ENCODE results near the gene FZD10.

Gene FZD10

DNA sequence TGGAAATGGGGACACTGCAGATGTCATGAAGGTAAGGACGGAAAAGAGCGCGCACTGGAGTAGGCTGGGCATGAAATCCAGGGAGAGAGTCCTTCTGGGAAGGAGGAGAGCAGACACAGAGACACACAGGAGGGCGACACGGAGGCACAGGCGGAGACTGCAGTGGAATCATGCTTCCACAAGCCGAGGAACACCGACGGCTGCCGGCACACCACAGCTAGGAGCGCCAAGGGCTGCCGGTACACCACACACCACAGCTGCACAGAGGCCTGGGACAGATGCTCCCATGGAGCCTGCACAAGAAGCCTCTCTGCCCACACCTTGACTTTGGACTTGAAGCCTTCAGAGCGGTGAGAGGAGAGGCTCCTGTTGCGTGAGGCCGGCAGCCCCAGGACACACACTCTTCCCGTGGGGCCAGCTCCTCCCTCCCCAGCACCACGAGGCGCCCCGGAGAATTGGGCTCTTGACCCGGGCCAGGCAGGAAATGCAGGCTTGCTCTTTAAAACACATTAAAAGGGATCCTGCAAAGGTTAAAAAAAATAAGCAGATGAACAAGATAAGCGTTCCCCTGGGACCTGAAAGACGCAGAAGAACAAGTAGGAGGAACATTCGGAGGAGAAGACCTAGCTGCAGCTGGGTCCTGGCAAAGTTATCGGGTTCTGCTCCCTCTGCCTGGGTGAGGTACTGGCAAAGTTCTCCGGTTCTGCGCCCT is 28.3 kb upstream of the FZD10 start:
- DNase-seq: no peak

DNA sequence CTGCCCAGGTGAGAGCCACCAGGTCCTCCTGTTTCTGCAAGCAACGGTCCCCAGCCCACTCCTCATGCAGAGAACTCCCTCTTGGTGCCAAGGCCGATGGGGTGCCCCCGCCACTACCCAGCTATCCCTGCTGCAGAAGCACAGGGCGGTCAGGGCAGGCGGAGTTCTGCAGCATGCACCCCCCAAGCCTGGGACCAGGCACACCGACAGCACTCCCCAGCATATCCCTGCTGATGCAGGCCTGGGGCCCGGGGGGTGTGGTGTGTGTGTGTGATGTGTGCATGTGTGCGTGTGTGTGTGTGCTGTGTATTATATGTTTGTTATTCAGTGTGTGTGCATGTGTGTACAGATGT is 27.7 kb upstream of the FZD10 start:
- DNase-seq: no peak

DNA sequence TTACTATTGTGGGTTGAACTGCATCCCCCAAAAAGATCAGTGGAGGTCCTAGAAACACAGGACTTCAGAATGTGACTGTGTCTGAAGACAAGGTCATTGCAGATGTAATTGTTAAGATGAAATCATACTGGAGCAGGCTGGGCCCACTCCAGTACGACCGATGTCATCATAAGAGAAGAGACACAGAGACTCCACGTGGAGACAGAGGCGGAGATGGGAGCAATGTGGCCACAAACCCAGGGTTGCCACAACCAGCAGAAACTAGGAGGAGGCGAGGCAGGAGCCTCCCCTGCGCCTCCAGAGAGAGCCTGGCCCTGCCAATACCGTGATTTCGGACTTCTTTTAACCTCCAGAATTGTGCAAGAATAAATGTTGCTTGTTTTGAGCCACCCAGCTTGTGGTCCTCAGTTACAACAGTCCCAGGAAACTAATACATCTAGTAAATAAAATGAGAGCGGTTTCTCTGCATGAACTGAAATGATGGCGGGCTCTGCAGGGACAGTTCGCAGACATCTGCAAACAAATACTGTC is 25.7 kb upstream of the FZD10 start:
- DNase-seq: no peak

DNA sequence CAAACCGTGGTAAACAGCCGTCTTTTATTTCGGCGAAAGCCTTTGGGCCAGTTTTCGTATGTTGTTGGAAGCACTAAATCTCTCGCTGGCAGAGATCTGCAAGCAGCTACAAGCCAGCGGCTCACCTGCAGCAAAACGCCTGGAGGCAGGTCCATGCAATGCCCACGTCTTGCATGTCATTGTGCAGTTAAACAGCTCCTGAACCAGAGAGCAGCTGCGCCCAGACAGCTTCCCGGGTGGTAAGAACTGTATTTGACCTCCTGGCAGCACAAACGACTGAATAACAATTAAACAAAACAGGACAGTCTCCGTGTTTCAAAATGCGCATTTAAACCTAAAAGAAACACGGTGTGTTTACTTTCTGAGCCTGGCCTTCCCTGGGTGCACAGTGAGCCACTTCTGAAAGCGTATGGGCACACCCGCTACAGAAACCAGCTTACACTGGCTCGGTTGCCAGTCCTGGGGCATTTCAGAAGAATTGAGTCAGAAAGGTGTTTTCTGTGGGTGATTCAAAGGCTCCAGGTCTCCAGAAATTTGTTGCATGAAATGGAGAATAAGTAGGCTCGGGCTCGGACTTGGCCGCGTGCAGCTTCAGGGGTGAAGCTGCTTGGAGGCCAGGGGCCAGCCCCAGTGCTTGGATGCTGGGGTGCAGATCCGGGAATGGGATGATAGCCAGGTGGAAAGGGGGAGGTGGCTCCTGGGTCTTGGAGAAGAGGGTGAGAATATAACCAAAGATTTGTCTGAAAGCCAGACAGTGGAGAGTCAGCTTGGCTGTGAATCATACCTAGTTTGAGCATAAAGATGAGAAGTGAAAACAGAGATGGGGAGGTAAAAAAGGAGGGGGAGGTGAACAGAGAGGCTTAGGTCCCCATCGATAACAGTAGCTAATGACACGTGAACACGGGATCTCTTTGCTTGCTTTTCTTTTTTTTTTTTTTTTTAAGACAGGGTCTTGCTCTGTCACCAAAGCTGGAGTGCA is 24.9 kb upstream of the FZD10 start:
- DNase-seq: no peak

DNA sequence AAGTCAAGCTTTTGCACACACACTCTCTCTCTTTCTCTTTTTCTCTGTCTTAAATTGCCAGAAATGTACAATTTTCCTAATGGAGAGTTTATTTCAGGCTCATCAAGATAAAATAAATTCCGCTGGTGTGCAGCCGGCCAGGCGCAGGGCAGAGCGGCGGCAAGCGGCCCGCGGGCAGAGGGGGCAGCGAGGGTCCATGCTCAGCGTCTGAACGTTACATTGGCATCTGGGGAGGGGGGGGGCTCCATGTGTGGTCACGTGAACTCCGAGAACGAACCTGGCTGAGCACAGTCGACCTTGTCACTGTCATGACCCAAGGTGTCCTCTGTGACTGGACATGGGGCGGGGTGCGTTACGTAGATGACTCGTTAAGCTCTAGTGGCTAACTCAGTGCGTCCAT is 23.8 kb upstream of the FZD10 start:
- DNase-seq: no peak

DNA sequence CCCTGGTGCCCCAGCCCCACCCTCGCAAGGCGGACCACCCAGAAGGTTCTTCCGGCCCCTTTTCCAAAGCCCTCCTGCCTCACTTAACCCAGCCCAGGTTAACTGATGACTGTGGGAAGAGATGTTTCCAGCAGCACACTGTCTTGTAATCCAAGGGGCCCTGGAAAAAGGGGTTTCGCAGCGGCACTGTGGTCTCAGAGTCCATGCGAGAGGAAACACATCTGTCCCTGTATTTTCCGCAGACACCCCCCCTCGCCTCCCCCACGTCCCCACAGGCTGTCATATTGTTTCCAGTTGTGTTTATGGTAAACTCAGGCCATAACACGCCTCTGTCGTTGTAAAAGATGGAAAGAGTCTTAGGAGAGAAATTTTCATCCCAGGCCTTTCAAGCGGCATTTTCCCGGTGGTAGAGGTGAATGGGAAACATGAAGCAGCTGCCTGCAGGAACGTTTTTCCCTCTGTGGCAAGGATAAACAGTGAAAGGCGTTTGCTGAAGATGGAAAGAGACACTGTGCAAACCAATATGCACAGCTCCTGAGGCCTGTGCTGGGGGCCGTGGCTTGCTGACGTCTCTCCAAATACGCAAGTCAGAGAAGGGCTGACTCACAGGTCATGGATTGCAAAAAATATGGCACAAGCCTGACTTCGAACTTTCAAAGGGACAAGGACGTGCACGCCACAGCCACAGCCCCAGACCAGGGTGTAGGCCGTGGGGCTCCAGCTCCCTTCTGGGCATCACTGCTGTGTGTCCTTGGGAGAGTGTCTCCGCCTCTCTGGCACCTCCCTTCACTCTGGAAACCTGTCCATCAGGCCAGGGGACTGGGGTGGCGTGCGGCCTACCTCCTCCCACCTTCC is 22.5 kb upstream of the FZD10 start:
- peak; percentile 34 for DNase-seq

DNA sequence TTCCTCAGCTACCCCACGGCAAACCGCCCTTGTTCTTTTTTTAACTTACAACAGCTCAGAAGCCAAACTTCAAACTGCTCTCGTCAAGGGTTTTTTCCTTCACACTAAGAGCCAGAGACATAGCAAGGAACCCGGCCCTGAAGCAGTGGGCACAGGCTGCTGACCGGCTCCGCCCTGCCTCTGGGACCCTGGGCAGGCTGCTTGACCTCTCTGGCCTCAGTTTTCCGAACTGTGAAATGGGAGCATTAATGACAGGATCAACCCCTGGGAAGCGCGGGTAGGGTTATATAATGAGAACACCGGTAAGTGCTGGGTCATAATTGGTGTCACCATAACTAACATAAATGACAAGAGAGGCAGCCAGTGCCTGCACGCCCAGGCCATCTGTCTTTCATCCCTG is 21.2 kb upstream of the FZD10 start:
- no peak for DNase-seq

DNA sequence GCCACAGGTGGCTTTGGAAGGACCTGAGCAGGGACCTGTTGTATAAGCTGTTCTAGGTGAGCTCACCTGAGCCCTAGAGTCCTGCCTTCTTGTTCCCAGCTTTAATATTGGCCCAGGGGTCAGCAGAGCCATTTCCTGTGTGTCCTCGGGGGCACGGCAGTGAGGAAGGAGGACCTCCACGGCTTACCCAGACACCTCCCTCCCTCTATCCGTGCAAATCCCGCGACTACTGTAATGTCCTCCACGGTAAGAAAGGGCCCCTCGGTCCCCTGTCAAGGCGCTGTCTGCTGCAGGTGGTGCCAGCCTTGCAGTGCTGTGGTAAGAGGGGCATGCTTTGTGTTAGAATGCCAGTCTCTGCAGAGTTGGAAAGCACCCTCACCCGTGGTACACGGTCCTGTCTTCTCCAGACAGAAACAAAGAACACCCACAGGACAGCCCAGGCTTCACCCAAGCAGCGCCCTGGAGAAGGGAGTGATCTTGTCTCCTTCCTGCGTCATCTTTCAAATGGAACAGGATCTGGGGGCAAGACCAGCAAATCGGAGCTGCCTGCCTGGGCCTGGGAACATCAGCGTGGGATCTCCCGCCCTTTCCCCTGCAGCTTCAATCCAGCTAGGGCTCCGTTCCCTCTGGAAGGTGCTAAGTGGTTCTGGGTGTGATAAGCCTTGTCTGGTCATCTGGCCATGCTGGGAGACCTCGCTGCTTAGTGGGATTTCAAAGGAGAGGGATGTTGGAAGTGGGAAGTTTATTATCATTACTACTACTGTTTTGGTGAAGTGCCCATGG is 20.2 kb upstream of the FZD10 start:
- no peak for DNase-seq

DNA sequence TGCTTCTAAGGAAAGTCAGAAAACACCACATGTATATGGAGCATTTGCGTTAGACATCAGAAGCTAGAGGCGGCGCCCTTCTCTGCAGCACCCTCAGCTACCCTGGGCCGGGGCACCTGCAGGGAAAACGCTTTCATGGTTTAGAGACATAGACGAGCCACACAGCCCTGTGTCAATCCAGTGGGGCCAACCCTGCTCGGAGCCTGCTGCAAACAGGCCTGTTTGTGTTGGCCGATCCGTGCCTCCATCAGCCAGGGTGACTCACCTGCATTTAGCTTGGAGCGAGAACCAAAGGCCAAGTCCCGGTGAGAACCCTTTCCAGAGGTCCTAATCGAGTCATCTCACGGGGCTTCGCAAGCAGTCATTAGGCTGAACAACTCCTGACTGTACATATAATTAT is 19.5 kb upstream of the FZD10 start:
- DNase-seq: no peak

DNA sequence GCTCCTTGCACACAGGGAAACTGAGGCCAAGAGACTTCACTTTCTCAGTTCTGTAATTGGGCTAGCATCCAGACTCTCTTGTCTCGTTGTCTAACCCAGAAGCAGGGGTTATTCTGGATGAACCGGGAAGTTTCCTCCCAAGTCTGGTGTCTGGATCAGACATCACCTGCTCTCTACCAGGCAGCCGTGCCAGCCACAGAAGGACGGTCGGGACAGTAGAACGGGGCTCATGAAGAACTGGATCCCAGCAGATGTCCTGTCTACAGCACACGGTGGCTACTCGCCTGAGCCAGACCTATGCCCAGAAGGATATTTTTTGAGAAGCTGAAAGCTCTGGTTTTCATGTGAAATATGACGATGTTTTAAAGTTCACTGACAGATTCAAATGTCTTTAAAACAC is 19.1 kb upstream of the FZD10 start:
- no peak for DNase-seq

DNA sequence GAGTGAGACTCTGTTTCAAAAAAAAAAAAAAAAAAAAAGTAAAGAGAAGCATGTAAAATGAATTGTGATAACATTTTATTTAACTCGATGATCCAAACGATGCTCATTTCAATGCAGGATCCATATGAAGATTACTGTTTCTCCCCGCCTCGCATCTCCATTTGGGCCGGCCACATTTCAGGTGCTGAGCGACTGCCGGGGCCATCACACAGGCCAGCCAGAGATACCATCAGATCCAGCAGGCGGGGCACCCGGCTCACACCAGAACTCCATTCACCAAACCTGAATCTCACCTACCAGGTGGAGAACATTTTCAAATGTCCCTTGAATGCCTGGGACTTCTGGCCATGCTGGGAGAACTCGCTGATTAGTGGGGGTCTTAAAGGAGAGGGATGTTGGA is 18.0 kb upstream of the FZD10 start:
- no peak for DNase-seq

DNA sequence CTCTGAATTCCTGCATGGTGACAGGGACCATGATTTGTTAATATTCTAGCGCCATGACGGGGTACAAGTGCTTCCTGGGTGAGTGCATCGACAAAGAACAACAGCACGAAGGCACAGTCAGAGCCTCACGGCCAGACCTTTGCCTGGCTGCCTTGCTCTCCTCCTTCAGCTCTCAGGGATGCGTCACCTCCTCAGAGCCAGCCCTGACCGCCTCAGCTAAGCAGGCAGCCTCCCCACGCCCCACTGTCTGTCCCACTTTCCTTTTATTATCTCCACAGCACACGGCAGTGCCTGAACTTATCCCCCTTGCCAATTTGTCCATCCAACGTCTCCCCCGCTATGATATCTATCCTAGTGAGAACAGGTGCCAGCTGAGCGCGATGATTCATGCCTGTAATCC is 16.5 kb upstream of the FZD10 start:
- no peak for DNase-seq

DNA sequence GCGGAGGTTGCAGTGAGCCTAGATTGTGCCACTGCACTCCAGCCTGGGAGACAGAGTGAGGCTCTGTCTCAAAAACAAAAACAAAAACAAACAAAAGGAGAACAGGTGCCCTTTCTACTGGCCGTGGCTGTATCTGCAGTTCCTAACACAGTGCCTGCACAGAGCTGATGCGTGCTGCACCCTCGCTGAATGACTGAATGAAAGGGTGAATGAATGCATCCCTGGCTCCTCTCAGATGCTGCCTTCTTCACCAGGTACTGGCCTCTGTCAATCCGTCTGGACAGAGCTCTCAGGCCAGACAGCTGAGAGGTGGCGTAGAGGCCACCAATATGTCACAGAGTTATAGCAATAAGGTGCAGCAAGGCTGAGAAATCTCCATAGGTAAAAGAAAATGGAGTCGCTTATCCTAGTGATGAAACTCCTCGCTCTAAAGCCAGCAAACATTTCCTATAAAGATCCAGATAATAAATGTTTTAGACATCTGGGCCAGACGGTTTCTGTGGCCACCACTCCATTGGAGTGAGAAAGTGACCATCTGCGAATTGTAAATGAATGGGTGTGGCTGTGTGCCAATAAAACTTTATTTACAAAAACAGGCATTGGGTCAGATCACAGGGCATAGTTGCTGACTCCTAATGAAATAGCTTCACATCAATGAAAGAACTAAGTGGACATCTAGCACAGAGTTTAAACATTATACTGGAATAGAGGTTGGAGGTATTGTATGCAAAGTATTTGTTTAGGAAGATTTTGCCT is 15.9 kb upstream of the FZD10 start:
- no peak for DNase-seq

DNA sequence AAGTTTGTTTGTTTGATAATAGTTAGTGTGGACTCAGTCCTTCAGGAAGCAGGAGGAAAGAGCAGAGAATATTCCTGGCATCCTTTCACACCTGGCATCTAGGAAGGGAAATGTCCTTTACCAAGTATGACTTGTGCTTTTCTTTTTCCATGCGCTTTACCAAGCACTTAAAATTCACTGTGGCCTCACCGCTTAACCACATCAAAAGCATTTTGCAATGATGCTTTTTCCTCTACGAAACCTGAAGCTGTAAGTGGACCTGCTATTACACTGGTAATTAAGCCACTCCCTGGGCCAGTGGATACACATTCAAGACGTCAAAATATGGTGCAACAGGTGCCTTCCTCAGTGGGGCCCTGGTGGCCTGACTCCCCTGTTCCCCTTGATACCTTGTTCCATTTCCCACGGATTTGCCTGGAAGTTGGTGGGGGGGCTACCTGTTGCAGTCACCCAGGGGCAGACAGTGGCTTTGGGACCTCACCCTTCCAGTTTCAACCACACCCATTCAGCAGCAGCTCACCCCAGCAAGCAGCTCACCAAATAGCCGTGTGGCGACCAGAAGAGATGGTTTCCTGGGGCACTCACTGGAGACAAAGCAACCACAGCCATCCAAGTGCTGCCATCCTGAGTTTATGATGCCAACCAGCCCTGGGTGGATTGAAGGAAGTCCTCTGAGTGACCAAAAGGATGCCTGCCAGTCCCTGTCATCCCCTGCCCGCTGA is 14.2 kb upstream of the FZD10 start:
- no peak for DNase-seq

DNA sequence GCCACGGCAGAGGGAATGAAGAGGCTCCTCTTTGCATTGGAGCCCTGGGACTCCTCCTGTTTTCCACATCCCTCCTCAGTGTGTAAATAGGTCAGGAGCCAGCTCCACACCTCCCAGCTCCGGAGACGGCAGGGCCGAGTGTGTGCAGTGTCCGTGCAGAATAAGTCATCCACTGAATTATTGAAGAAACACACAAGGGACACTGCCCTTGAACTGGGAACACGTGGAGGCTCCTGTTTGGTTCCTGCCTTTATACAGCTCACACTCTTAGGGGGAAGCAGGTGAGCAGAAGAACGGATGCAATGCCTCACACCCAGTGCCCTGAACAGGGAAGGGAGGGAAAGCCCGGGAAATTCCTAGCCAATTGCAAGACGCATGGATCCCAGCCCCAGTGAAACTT is 10.4 kb upstream of the FZD10 start:
- no peak for DNase-seq

DNA sequence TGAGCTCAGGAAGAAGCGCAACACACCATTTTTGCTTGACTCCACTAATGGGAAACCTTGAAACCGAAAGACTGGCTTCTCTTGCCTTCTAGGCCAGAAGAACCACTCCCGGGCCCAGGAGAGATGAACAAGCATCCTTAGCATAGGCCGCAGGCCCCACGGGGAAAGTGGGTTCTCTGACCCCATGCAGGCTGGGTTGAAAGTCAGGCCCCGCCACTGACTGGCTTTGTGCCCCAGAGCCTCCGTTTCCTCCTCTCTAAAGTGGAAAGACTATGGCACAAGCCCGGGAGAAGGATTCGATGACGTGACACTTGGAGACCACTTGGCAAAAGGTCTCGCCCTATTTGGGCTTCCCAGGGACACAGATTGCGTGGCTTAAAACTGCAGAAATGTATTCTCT is 9.9 kb upstream of the FZD10 start:
- no peak for DNase-seq

DNA sequence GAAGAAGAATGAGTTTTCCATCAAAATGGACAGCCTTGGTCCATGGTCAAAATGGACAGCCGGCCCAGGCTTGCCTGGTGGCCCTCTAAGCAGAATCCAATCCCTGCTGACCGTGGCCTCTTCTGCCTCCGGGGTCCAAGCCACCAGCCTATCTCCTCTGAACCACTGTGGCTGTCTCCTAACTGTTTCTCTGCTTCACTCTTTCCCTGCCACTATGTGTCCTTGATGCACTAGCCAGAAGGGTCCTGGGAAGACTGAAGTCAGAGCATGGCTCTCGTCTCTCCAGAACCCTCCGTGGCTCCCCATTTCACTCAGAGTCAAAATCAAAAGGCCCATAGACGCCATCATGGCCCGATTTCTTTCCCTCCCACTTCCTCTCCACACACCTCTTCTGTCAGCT is 8.5 kb upstream of the FZD10 start:
- no peak for DNase-seq

DNA sequence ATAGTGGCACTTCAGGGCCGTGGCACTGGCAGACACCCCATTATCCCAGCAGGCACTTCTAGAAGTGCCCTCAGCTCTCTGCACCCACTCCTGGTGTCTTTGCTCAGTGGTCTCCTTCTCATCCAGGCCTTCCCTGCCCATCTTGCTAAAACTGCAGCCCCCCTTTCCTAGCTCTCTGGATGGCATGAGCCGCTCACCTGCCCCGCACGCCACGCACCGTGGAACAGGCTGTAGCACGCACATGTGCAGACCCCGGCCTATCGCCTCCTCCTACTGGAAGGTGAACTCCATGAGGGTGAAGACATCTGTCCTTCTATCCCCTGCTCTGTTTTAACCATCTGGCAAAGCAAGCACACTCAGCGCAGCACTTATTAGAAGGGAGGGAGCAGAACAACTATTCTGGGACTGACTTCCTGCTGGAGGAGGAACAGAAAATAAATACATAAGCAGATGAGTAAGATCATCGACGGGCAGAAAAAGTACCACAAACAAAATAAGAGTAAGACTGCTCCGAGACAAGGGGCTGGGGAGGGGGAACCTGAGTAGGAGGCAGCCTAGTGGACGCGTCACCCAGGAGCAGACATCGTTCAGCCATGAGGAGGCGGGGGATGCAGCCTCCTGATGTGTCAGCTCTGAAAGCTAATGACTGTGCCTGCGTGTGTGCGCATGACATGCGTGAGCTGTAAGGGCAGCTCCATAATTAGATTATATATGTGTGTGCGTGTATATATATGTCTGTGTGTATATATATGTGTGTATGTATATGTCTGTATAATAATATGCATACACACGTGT is 7.8 kb upstream of the FZD10 start:
- peak; percentile 11 for DNase-seq

DNA sequence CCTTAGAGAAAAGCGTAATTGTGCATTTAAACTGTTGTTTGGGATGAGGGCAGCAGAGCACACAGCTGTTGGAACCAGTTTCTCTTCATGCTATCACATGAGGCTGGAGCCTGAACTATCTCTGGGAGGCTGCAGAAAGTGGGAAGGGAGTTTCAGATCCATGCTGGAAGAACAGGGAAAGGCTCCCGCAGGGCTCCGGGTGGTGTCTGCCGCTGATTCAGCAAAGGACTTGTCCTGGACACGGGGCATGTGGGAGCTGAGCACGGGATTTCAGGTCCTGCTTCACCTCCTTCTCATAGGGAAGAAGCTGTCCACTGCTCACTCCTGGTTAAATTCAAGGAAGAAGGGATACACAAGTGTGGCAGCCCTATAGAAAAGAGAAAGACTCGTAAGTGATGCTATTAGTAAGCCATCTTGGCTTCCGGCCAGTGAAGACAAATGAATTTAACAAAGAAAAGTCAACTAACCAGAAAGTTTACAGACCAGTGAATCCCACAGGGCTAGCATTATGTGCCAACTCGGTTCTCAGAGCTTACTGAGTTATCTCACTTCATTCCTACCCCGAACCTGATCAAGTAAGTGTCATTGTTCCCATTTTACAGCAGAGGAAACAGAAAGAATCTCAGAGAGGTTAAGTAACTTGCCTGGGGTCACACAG is 6.7 kb upstream of the FZD10 start:
- no peak for DNase-seq
